ENCODE data around the gene EXOC6B.

DNA sequence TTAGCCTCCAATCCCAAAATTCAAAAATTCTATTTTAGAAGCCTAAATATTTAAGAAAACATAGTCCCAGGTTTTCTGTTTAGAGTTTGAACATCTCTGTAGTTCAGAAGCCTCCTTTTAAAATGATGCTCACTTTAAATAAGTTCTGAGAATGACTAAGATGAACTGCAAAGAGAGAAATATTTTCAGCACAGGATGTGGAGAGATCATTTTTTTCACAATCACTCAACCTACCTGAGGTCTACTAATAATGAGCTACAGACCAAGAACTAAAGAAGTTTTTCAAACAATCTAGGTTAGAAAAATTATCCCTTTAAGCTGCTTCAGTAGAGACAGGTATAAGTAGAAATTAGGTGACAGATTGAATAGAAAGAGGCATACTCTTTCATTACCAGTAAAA is 493.1 kb downstream of the EXOC6B start:
- TF ChIP-seq RARB (CRISPR knock-in tag; IDR thresholded peaks at IDR 0.05) (no peak), ARNTL (CRISPR knock-in tag; IDR thresholded peaks at IDR 0.05; ENCODE audit: borderline replicate concordance, low read depth) (no peak), ZFP3 (CRISPR knock-in tag; IDR thresholded peaks at IDR 0.05) (no peak), ZNF565 (CRISPR knock-in tag; conservative IDR thresholded peaks at IDR 0.05; ENCODE audit: low read depth) (no peak)

Measured in SK-N-SH treated with all-trans-retinoic acid at 6 μM for 48 hours (cell line).